ENCODE results near the gene COL4A6. TPM values are rescaled to one million over a fixed set of nuclear protein-coding genes. Genes with fewer than 3 reads are reported as not detected.
A peak's percentile ranks its signal among the peaks of the same experiment; 100 is the strongest.

The COL4A6 gene
- total RNA-seq, 1 donor from 2014 or later, result 10.3 TPM

- no peak overlapping the region for H3K4me3 ChIP-seq
- H3K36me3 ChIP-seq, result no peaks in the 10 kb centered on the region
- no peak overlapping the region for H3K27ac ChIP-seq
- TF ChIP-seq POLR2A (IDR thresholded peaks at IDR 0.05) (no peak), POLR2AphosphoS5 (IDR thresholded peaks at IDR 0.05; ENCODE audit: insufficient read depth in 1 of 2, low read depth in 1 of 2) (no peak), CTCF (IDR thresholded peaks at IDR 0.05) (no peak)
- no peaks in the 10 kb centered on the region for H3K9me3 ChIP-seq
- H3K27me3 ChIP-seq, result no peaks in the 10 kb centered on the region
- H3K4me1 ChIP-seq, result no peaks in the 10 kb centered on the region
- intact Hi-C loops (cut with DNase I), result no loop called here
- DNase-seq (ENCODE audit: extremely low spot score in 2 of 2), result no peak
Observed at GRCh38 chrX:108211301-108211700, 226.9 kb downstream of the COL4A6 start.

DNA sequence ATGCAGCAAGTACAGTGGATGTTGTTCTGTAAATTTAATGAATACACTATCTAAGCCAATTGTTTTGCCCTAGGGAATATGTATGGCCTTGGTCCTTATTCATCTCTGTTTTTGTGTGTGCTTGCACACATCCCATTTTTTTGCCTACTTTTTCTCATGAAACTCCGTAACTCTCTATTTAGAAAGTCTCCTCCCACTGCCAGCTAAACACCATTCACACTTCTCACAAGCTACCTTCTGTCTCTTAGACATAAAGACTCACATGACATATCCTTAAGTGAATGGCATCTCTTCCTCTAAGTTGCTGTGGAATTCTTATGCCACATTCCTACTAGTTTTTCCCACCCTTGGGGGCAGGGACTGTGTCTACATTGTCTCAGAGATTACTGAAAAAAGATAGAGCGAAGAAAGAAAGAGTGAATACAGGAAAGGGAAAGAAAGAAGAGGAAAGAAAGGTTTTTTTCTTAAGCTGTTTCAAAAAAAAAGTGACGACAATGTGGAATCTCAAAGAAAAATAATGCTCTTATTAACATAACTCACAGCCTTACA lies 229.1 kb downstream of the COL4A6 start:
- Histone ChIP-seq H3K27ac (no peak overlapping the region), H3K27me3 (no peaks in the 10 kb centered on the region)

GRCh38 chrX:108203540-108203939 lies 234.7 kb downstream of the COL4A6 start:
- H3K4me3 ChIP-seq, result no peak overlapping the region

More for the DNA sequence above, 229.1 kb downstream of the COL4A6 start:
- intact Hi-C loops (cut with DNase I), result no loop called here
- no peaks in the 10 kb centered on the region for H3K4me1 ChIP-seq
- no peak overlapping the region for H3K4me3 ChIP-seq
- H3K9me3 ChIP-seq, result no peaks in the 10 kb centered on the region
- no peaks in the 10 kb centered on the region for H3K36me3 ChIP-seq
- DNase-seq (ENCODE audit: extremely low spot score in 2 of 2), result no peak
- no peak for TF ChIP-seq POLR2A (IDR thresholded peaks at IDR 0.05)
- TF ChIP-seq POLR2AphosphoS5 (IDR thresholded peaks at IDR 0.05; ENCODE audit: insufficient read depth in 1 of 2, low read depth in 1 of 2), result no peak
- TF ChIP-seq CTCF (IDR thresholded peaks at IDR 0.05), result no peak

GRCh38 chrX:108199691-108200090 lies 238.5 kb downstream of the COL4A6 start:
- DNase-seq (ENCODE audit: extremely low spot score in 2 of 2), result peak in 1 of 2 donors; percentile 67
- Histone ChIP-seq H3K9me3 (no peaks in the 10 kb centered on the region), H3K27me3 (no peaks in the 10 kb centered on the region), H3K4me1 (no peaks in the 10 kb centered on the region), H3K36me3 (no peaks in the 10 kb centered on the region), H3K4me3 (no peak overlapping the region), H3K27ac (peak overlapping the region; percentile 38)
- intact Hi-C loops (cut with DNase I), result loop anchor here (5.0 kb wide), 1 partner anchor 333 kb away; no protein-coding TSS in a partner anchor
- TF ChIP-seq CTCF (IDR thresholded peaks at IDR 0.05) (peak in 1 of 3 experiments; percentile 50), POLR2AphosphoS5 (IDR thresholded peaks at IDR 0.05; ENCODE audit: insufficient read depth in 1 of 2, low read depth in 1 of 2) (no peak), POLR2A (IDR thresholded peaks at IDR 0.05) (no peak)

More at GRCh38 chrX:108203540-108203939, 234.7 kb downstream of the COL4A6 start:
- DNase-seq (ENCODE audit: extremely low spot score in 2 of 2), result no peak
- H3K27me3 ChIP-seq, result no peaks in the 10 kb centered on the region
- no peaks in the 10 kb centered on the region for H3K9me3 ChIP-seq
- TF ChIP-seq POLR2A (IDR thresholded peaks at IDR 0.05) (no peak), POLR2AphosphoS5 (IDR thresholded peaks at IDR 0.05; ENCODE audit: insufficient read depth in 1 of 2, low read depth in 1 of 2) (no peak), CTCF (IDR thresholded peaks at IDR 0.05) (no peak)
- intact Hi-C loops (cut with DNase I), result loop anchor here (5.0 kb wide), 1 partner anchor 329 kb away; no protein-coding TSS in a partner anchor
- H3K27ac ChIP-seq, result no peak overlapping the region
- no peaks in the 10 kb centered on the region for H3K4me1 ChIP-seq
- no peaks in the 10 kb centered on the region for H3K36me3 ChIP-seq

DNA sequence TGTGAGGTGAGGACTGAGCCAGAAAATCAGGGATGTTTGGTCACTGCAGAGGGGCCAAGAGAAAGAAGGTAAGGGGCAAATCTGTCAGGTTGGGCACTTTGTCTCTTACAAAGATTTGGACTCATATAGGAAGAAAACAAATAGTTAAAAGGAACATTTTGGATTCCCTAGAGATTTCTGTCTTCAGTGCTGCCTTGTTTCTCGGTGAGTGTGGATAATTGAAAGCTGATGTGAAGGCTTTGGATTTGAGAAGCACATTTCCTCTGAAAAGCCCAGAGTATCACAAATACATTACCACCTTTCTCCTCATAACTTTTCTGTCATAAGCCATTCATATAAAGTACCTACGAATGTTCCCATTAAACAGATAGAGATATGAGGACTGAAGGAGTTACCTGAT lies 239.2 kb downstream of the COL4A6 start:
- no peaks in the 10 kb centered on the region for H3K27me3 ChIP-seq
- H3K27ac ChIP-seq, result peak overlapping the region; percentile 38
- H3K36me3 ChIP-seq, result no peaks in the 10 kb centered on the region
- no peaks in the 10 kb centered on the region for H3K4me1 ChIP-seq
- no peak overlapping the region for H3K4me3 ChIP-seq
- DNase-seq (ENCODE audit: extremely low spot score in 2 of 2), result no peak
- H3K9me3 ChIP-seq, result no peaks in the 10 kb centered on the region
- intact Hi-C loops (cut with DNase I), result no loop called here
- no peak for TF ChIP-seq POLR2AphosphoS5 (IDR thresholded peaks at IDR 0.05; ENCODE audit: insufficient read depth in 1 of 2, low read depth in 1 of 2)
- no peak for TF ChIP-seq CTCF (IDR thresholded peaks at IDR 0.05)

Data from vagina (tissue), 2 donors.